ENCODE data around the gene TMEM212.
A peak's percentile ranks its signal among the peaks of the same experiment; 100 is the strongest.

TMEM212 gene

DNA sequence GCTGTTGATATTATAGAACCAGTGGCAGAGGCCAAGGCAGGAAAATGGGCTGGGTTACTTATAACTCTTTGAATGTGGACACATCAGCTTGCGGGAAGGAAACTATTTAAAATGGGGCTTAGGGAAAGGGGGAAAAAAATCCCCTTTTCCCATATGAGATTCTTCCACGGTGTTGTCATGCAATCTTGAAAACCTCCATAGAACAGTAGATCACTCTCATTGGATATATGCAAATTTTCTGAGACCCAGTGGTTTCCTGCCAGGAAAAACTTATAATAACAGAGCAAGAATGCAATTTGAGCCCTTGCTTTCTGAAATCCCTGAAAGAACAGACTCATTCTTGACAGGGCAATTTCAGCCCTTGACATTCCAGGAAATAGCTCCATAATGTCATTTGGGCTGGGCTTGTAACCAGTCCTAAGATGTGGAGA is 31.1 kb downstream of the TMEM212 start:
- Histone ChIP-seq H2BK15ac (ENCODE audit: low read length) (no peak overlapping the region), H3K36me3 (replicated peaks in 1 of 2; ENCODE audit: control insufficient read depth in 2 of 2, insufficient read depth in 2 of 2, low read length in 2 of 2) (peaks cover 0 to 1% of the 10 kb centered on the region in 2 donors), H3K79me1 (ENCODE audit: low read depth, low read length) (no peaks in the 10 kb centered on the region), H2BK5ac (ENCODE audit: low read length) (no peak overlapping the region), H2AFZ (ENCODE audit: low read length) (peak overlapping the region; percentile 32), H3K9ac (ENCODE audit: low read depth, low read length, poor library complexity) (no peak overlapping the region), H2BK120ac (ENCODE audit: low read depth, low read length) (no peak overlapping the region), H3K4me1 (ENCODE audit: control insufficient read depth in 2 of 2, insufficient read depth in 1 of 2, low read depth in 1 of 2, low read length in 2 of 2) (peaks cover 0 to 15% of the 10 kb centered on the region in 2 donors), H3K4ac (ENCODE audit: low read length) (no peak overlapping the region), H3K14ac (ENCODE audit: low read length) (no peak overlapping the region), H3K27me3 (ENCODE audit: control insufficient read depth in 3 of 3, insufficient read depth in 3 of 3, low read depth in 1 of 3, low read length in 3 of 3) (no peaks in the 10 kb centered on the region), H3K4me2 (ENCODE audit: insufficient read depth, low read length, poor library complexity, severe bottlenecking) (no peak overlapping the region), H3K9me3 (replicated peaks in 1 of 2; ENCODE audit: control insufficient read depth in 2 of 2, insufficient read depth in 1 of 2, low read depth in 1 of 2, low read length in 2 of 2) (no peaks in the 10 kb centered on the region), H3K18ac (ENCODE audit: low read length) (no peak overlapping the region), H4K91ac (ENCODE audit: low read depth, low read length, poor library complexity) (no peak overlapping the region), H2AK5ac (ENCODE audit: low read depth, low read length) (no peak overlapping the region), H3K4me3 (ENCODE audit: low read length in 2 of 2) (no peak overlapping the region), H2BK12ac (ENCODE audit: low read length) (no peak overlapping the region), H4K8ac (ENCODE audit: low read depth, low read length) (no peak overlapping the region), H3K23ac (ENCODE audit: low read depth, low read length, poor library complexity) (no peak overlapping the region), H3K27ac (replicated peaks; ENCODE audit: low read length) (no peak overlapping the region)
- WGBS, 2 donors (ENCODE audit: extremely low coverage in 2 of 2, insufficient read length in 2 of 2, insufficient replicate concordance in 1 of 2), result no CpG with 5 or more reads among the region's 2 CpGs
- no peak for DNase-seq (ENCODE audit: low spot score)

DNA sequence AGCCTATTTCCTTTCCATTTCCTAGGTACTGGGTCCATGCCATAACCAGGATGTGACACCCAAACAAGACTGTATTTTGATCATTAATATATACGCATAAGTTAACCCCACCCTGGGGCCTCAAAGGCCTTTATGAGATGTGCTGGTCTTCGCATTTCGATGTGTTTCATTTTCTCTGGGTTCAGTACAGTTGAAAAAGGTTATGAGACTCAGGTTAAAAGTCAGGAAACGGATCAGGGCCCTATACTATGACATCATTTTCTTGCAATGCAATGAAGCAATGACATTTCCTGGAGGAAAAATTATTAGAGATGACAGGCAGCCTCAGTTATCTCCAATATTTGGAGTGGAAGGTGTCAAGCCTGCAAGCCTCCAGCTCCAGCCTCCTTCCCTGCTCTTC is 31.7 kb downstream of the TMEM212 start:
- Histone ChIP-seq H2AK5ac (ENCODE audit: low read depth, low read length) (no peak overlapping the region), H3K36me3 (replicated peaks in 1 of 2; ENCODE audit: control insufficient read depth in 2 of 2, insufficient read depth in 2 of 2, low read length in 2 of 2) (peaks cover 0 to 1% of the 10 kb centered on the region in 2 donors), H3K23ac (ENCODE audit: low read depth, low read length, poor library complexity) (no peak overlapping the region), H2BK15ac (ENCODE audit: low read length) (no peak overlapping the region), H2AFZ (ENCODE audit: low read length) (peak overlapping the region; percentile 32), H3K14ac (ENCODE audit: low read length) (no peak overlapping the region), H3K4ac (ENCODE audit: low read length) (no peak overlapping the region), H3K4me3 (ENCODE audit: low read length in 2 of 2) (no peak overlapping the region), H3K79me1 (ENCODE audit: low read depth, low read length) (no peaks in the 10 kb centered on the region), H3K4me1 (ENCODE audit: control insufficient read depth in 2 of 2, insufficient read depth in 1 of 2, low read depth in 1 of 2, low read length in 2 of 2) (peaks cover 0 to 20% of the 10 kb centered on the region in 2 donors), H3K27me3 (ENCODE audit: control insufficient read depth in 3 of 3, insufficient read depth in 3 of 3, low read depth in 1 of 3, low read length in 3 of 3) (no peaks in the 10 kb centered on the region), H2BK120ac (ENCODE audit: low read depth, low read length) (no peak overlapping the region), H2BK12ac (ENCODE audit: low read length) (no peak overlapping the region), H3K4me2 (ENCODE audit: insufficient read depth, low read length, poor library complexity, severe bottlenecking) (no peak overlapping the region), H4K8ac (ENCODE audit: low read depth, low read length) (no peak overlapping the region), H4K91ac (ENCODE audit: low read depth, low read length, poor library complexity) (no peak overlapping the region), H2BK5ac (ENCODE audit: low read length) (no peak overlapping the region), H3K9me3 (replicated peaks in 1 of 2; ENCODE audit: control insufficient read depth in 2 of 2, insufficient read depth in 1 of 2, low read depth in 1 of 2, low read length in 2 of 2) (no peaks in the 10 kb centered on the region), H3K27ac (replicated peaks; ENCODE audit: low read length) (no peak overlapping the region), H3K18ac (ENCODE audit: low read length) (no peak overlapping the region), H3K9ac (ENCODE audit: low read depth, low read length, poor library complexity) (no peak overlapping the region)
- no peak for DNase-seq (ENCODE audit: low spot score)
- WGBS, 2 donors (ENCODE audit: extremely low coverage in 2 of 2, insufficient read length in 2 of 2, insufficient replicate concordance in 1 of 2), result no CpG with 5 or more reads among the region's 4 CpGs

- WGBS, 2 donors (ENCODE audit: extremely low coverage in 2 of 2, insufficient read length in 2 of 2, insufficient replicate concordance in 1 of 2), result no CpG with 5 or more reads among the region's 4 CpGs
- no peak overlapping the region for H2BK5ac ChIP-seq (ENCODE audit: low read length)
- no peak overlapping the region for H2BK15ac ChIP-seq (ENCODE audit: low read length)
- no peak overlapping the region for H3K4me2 ChIP-seq (ENCODE audit: insufficient read depth, low read length, poor library complexity, severe bottlenecking)
- no peak overlapping the region for H4K8ac ChIP-seq (ENCODE audit: low read depth, low read length)
- no peak overlapping the region for H3K9ac ChIP-seq (ENCODE audit: low read depth, low read length, poor library complexity)
- DNase-seq (ENCODE audit: low spot score), result no peak
- H3K4me1 ChIP-seq (ENCODE audit: control insufficient read depth in 2 of 2, insufficient read depth in 1 of 2, low read depth in 1 of 2, low read length in 2 of 2), result peaks cover 0 to 20% of the 10 kb centered on the region in 2 donors
- no peak overlapping the region for H2BK12ac ChIP-seq (ENCODE audit: low read length)
- H2BK120ac ChIP-seq (ENCODE audit: low read depth, low read length), result no peak overlapping the region
- H2AFZ ChIP-seq (ENCODE audit: low read length), result no peak overlapping the region
- no peak overlapping the region for H3K18ac ChIP-seq (ENCODE audit: low read length)
- no peak overlapping the region for H4K91ac ChIP-seq (ENCODE audit: low read depth, low read length, poor library complexity)
- H3K79me1 ChIP-seq (ENCODE audit: low read depth, low read length), result no peaks in the 10 kb centered on the region
- H3K14ac ChIP-seq (ENCODE audit: low read length), result no peak overlapping the region
- H2AK5ac ChIP-seq (ENCODE audit: low read depth, low read length), result no peak overlapping the region
- H3K27ac ChIP-seq (replicated peaks; ENCODE audit: low read length), result no peak overlapping the region
- no peak overlapping the region for H3K23ac ChIP-seq (ENCODE audit: low read depth, low read length, poor library complexity)
- H3K4me3 ChIP-seq (ENCODE audit: low read length in 2 of 2), result no peak overlapping the region
- no peaks in the 10 kb centered on the region for H3K27me3 ChIP-seq (ENCODE audit: control insufficient read depth in 3 of 3, insufficient read depth in 3 of 3, low read depth in 1 of 3, low read length in 3 of 3)
- no peaks in the 10 kb centered on the region for H3K9me3 ChIP-seq (replicated peaks in 1 of 2; ENCODE audit: control insufficient read depth in 2 of 2, insufficient read depth in 1 of 2, low read depth in 1 of 2, low read length in 2 of 2)
- H3K4ac ChIP-seq (ENCODE audit: low read length), result no peak overlapping the region
- peaks cover 0 to 1% of the 10 kb centered on the region in 2 donors for H3K36me3 ChIP-seq (replicated peaks in 1 of 2; ENCODE audit: control insufficient read depth in 2 of 2, insufficient read depth in 2 of 2, low read length in 2 of 2)
Measured at GRCh38 chr3:171875923-171876412, 32.8 kb downstream of the TMEM212 start.

DNA sequence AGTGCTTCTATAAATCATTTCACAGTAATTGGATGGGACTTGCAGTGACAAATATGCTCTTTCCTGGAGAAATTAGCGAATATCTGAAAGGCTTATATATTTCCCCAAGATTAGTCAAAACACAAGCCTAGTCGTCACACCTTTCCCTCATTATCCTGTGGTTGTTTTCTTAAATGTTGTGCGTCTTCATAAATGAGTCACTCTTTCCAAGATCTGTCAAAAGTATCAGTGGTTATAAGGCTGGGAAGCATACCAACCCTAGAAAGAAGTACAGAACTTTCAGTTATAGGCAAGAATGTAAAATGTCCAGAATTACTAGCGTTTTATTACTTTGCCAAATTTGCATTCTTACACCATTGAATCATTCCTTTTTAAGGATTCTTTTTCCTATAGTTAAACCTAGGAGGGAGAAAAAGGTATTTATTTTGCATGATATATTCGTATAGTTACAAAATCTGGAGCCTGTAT is 33.6 kb downstream of the TMEM212 start:
- H2AFZ ChIP-seq (ENCODE audit: low read length), result no peak overlapping the region
- no peak overlapping the region for H2BK15ac ChIP-seq (ENCODE audit: low read length)
- no peak overlapping the region for H2BK12ac ChIP-seq (ENCODE audit: low read length)
- H3K27ac ChIP-seq (replicated peaks; ENCODE audit: low read length), result no peak overlapping the region
- H3K4ac ChIP-seq (ENCODE audit: low read length), result no peak overlapping the region
- no peaks in the 10 kb centered on the region for H3K9me3 ChIP-seq (replicated peaks in 1 of 2; ENCODE audit: control insufficient read depth in 2 of 2, insufficient read depth in 1 of 2, low read depth in 1 of 2, low read length in 2 of 2)
- no peak overlapping the region for H4K8ac ChIP-seq (ENCODE audit: low read depth, low read length)
- no peaks in the 10 kb centered on the region for H3K79me1 ChIP-seq (ENCODE audit: low read depth, low read length)
- H3K18ac ChIP-seq (ENCODE audit: low read length), result no peak overlapping the region
- no peak overlapping the region for H3K4me3 ChIP-seq (ENCODE audit: low read length in 2 of 2)
- peaks cover 0 to 1% of the 10 kb centered on the region in 2 donors for H3K36me3 ChIP-seq (replicated peaks in 1 of 2; ENCODE audit: control insufficient read depth in 2 of 2, insufficient read depth in 2 of 2, low read length in 2 of 2)
- no peak overlapping the region for H3K4me2 ChIP-seq (ENCODE audit: insufficient read depth, low read length, poor library complexity, severe bottlenecking)
- H2AK5ac ChIP-seq (ENCODE audit: low read depth, low read length), result no peak overlapping the region
- no peak overlapping the region for H2BK5ac ChIP-seq (ENCODE audit: low read length)
- no peaks in the 10 kb centered on the region for H3K27me3 ChIP-seq (ENCODE audit: control insufficient read depth in 3 of 3, insufficient read depth in 3 of 3, low read depth in 1 of 3, low read length in 3 of 3)
- H3K9ac ChIP-seq (ENCODE audit: low read depth, low read length, poor library complexity), result no peak overlapping the region
- no peak overlapping the region for H4K91ac ChIP-seq (ENCODE audit: low read depth, low read length, poor library complexity)
- H2BK120ac ChIP-seq (ENCODE audit: low read depth, low read length), result no peak overlapping the region
- no CpG with 5 or more reads among the region's 5 CpGs for WGBS, 2 donors (ENCODE audit: extremely low coverage in 2 of 2, insufficient read length in 2 of 2, insufficient replicate concordance in 1 of 2)
- no peak overlapping the region for H3K14ac ChIP-seq (ENCODE audit: low read length)
- no peak for DNase-seq (ENCODE audit: low spot score)
- H3K4me1 ChIP-seq (ENCODE audit: control insufficient read depth in 2 of 2, insufficient read depth in 1 of 2, low read depth in 1 of 2, low read length in 2 of 2), result peaks cover 0 to 24% of the 10 kb centered on the region in 2 donors
- H3K23ac ChIP-seq (ENCODE audit: low read depth, low read length, poor library complexity), result no peak overlapping the region

All from neuronal stem cell (in vitro differentiated cells).